Caco-2 (cell line): Measurements from ENCODE around the gene GRM4. TPM values are rescaled to one million over a fixed set of nuclear protein-coding genes. Genes with fewer than 3 reads are reported as not detected.

Experiments used
- BruUV-seq: library from RNA; stranded (reverse); fragments of 400-500 nt; replicated peaks from 2 replicates; lab custom pipeline; 2021; lab: Mats Ljungman, UMichigan
- CTCF ChIA-PET: fragments of 300-600 bp; sonication (Branson Sonifier 250); formaldehyde crosslinking; loops from one replicate; lab custom pipeline; 2022; ENCODE audit warnings: antibody characterized with exemption; lab: Charles Lee
- POLR2A ChIA-PET: fragments of 300-600 bp; sonication (Branson Sonifier 250); formaldehyde crosslinking; loops from one replicate; lab custom pipeline; 2022; ENCODE audit warnings: antibody characterized with exemption; lab: Charles Lee
- DNase-seq, 2 experiments: peaks; one replicate each; pipeline versions ENCODE4 v3.0.0 to v3.0.0-alpha.2; 2020 to 2022
- H3K27me3 ChIP-seq: replicated peaks from 2 replicates; pipeline ENCODE4 v1.6.0; 2011; ENCODE audit warnings: low read length; ENCODE audit not compliant: control insufficient read depth, insufficient read depth
- H3K36me3 ChIP-seq: 2 replicates; pipeline ENCODE4 v1.5.1; 2011; ENCODE audit warnings: low read length; ENCODE audit not compliant: control insufficient read depth, insufficient read depth
- H3K4me1 ChIP-seq: fragments of 250-450 bp; sonication (Bioruptor Pico); 2 replicates; pipeline ENCODE4 v1.5.1; 2020; ENCODE audit warnings: mild to moderate bottlenecking
- H3K4me3 ChIP-seq: 2 replicates; pipeline ENCODE4 v1.5.1; 2011; ENCODE audit warnings: low read depth, mild to moderate bottlenecking, control low read depth, low read length
- H3K9me3 ChIP-seq: fragments of 250-450 bp; sonication (Bioruptor Pico); 2 replicates; pipeline ENCODE4 v1.5.1; 2020; ENCODE audit warnings: mild to moderate bottlenecking, moderate library complexity
- H3K27ac Mint-ChIP-seq: one replicate; pipeline ENCODE4 v1.8.0; 2022; ENCODE audit warnings: mixed read lengths; ENCODE audit not compliant: unreplicated experiment
- H3K27me3 Mint-ChIP-seq: one replicate; pipeline ENCODE4 v1.8.0; 2022; ENCODE audit warnings: mixed read lengths; ENCODE audit not compliant: insufficient read depth, unreplicated experiment
- H3K36me3 Mint-ChIP-seq: one replicate; pipeline ENCODE4 v1.8.0; 2022; ENCODE audit warnings: mild to moderate bottlenecking, mixed read lengths; ENCODE audit not compliant: insufficient read depth, unreplicated experiment
- H3K4me1 Mint-ChIP-seq: one replicate; pipeline ENCODE4 v1.8.0; 2022; ENCODE audit warnings: low read depth, mixed read lengths; ENCODE audit not compliant: unreplicated experiment
- H3K4me3 Mint-ChIP-seq: one replicate; pipeline ENCODE4 v1.8.0; 2022; ENCODE audit warnings: mild to moderate bottlenecking, moderate library complexity, mixed read lengths; ENCODE audit not compliant: unreplicated experiment
- H3K9me3 Mint-ChIP-seq: one replicate; pipeline ENCODE4 v1.8.0; 2022; ENCODE audit warnings: mixed read lengths; ENCODE audit not compliant: unreplicated experiment
- intact Hi-C: fragments of 100-400 bp; cut with micrococcal nuclease; formaldehyde crosslinking; loops from one replicate; pipeline ENCODE4 v1.10.0; 2022; ENCODE audit not compliant: unreplicated experiment
- total RNA-seq: library from RNA; stranded (reverse); gene quantifications from 2 replicates; pipeline ENCODE4 v1.2.3, GENCODE V29; 2022
- TF ChIP-seq, protein P1 (sequence below), 2 experiments: fragments of 200-600 bp in 1 of 2; IDR thresholded peaks; 1 replicate in 1 of 2; 2 replicates in 1 of 2; pipeline versions ENCODE4 v1.5.1 to v1.8.0; 2011 to 2022; ENCODE audit warnings: antibody characterized with exemption in 1 of 2, control low read depth in 1 of 2, inconsistent platforms in 1 of 2, low read depth in 1 of 2, low read length in 1 of 2, mild to moderate bottlenecking in 1 of 2, moderate library complexity in 1 of 2; ENCODE audit not compliant: insufficient read depth in 1 of 2, severe bottlenecking in 1 of 2, unreplicated experiment in 1 of 2

GRM4 gene
- total RNA-seq, 1 experiment from 2014 or later, result 0.09 TPM

DNA sequence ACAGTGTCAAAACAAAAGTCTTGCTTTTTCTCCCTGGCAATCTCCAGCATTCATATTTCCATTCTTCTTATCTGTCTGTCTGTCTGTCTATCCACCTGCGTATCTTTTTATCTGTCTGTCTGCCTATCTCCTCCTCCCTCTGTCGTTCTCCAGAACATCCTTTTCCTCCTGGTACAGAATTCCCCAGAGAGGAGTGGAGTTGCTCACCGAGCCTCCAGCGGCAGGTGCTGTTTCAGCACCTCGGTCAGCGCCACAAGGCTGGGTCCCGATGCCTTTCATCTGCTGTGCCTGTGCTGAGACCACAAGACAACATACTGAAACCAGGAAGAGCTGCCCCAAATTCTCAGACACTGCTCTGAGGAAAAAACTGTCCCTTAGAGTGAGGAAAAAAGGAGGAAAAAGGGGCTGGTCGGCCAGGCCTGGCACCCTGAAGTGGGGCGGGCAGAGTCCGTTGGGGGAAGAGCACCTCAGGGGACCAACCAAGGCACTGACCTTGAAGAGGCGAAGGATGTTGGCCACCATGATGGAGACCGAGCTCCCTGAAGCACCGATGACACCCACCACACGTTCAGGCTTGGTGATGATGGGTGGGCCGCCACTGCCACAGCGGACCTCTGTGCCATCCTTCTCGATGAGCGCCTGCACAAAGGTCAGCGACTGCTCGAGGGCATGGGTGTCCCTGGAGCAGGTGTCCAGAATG, 13.3 kb downstream of the GRM4 start:
- BruUV-seq, result no TSS peak
- Mint-ChIP-seq H3K9me3 (no peaks in the 10 kb centered on the region), H3K27me3 (peaks cover 15% of the 10 kb centered on the region), H3K36me3 (peaks cover 6% of the 10 kb centered on the region), H3K4me3 (no peak overlapping the region), H3K4me1 (no peaks in the 10 kb centered on the region), H3K27ac (no peak overlapping the region)
- Histone ChIP-seq H3K4me3 (no peak overlapping the region), H3K36me3 (no peaks in the 10 kb centered on the region), H3K4me1 (no peaks in the 10 kb centered on the region), H3K9me3 (no peaks in the 10 kb centered on the region), H3K27me3 (no peaks in the 10 kb centered on the region; the same call in 1 of the 2 replicates)
- TF ChIP-seq, protein P1, sequence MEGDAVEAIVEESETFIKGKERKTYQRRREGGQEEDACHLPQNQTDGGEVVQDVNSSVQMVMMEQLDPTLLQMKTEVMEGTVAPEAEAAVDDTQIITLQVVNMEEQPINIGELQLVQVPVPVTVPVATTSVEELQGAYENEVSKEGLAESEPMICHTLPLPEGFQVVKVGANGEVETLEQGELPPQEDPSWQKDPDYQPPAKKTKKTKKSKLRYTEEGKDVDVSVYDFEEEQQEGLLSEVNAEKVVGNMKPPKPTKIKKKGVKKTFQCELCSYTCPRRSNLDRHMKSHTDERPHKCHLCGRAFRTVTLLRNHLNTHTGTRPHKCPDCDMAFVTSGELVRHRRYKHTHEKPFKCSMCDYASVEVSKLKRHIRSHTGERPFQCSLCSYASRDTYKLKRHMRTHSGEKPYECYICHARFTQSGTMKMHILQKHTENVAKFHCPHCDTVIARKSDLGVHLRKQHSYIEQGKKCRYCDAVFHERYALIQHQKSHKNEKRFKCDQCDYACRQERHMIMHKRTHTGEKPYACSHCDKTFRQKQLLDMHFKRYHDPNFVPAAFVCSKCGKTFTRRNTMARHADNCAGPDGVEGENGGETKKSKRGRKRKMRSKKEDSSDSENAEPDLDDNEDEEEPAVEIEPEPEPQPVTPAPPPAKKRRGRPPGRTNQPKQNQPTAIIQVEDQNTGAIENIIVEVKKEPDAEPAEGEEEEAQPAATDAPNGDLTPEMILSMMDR (IDR thresholded peaks at IDR 0.05; ENCODE audit: insufficient read depth in 1 of 2, low read depth in 1 of 2, low read length in 1 of 2, severe bottlenecking in 1 of 2, unreplicated experiment in 1 of 2), result no peak
- DNase-seq, result peak; percentile 55 to 81
- intact Hi-C loops, result loop anchor here (1.0 to 10.0 kb wide), 2 partner anchors 17 to 318 kb away; no protein-coding TSS in a partner anchor
- ChIA-PET POLR2A (no interaction called here), CTCF (no interaction called here)

DNA sequence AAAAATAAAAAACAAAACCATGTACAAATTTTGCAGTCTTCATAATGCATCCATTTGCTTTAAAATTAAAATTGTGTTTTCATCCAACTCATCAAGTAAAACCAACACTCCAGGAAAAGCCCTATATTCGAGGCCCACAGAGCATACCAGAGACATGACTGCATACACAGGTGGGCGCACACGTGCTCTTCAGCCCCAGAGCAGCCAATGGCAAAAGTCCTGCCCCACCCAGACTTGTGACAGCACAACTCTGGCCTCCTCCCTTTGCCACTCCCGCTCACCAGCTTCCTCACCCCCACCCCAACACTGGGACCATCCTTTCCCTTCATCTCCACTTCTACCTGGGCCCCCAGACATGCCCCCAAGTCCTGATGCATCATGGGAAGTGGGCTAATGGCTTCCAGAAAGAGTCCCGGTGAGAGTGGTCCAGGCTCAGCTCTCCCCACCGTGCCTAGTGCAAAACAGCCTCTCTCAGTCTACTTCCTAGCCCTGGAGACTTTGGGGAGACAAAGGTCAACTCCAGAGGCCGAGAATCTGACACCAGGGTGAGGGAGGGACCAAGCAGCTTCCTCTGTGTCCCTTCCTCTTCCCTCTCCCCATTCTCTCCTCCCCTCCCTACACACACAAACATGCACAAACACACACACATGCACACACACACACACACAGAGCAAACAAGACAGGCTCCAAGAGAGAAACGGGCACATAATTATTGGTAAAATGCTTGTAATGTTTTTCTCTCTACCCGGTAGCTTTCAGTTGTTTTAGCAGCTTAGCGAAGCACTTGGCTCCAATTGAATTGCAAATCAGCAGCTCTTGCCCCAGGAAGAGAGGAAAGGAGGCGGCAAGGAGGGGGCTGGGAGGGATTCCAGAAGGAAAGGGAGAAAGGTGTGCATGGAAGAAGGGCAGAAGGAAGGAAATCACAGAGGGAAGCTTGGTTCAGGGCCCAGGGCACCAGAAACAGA, 14.3 kb downstream of the GRM4 start:
- Histone ChIP-seq H3K4me3 (no peak overlapping the region), H3K36me3 (no peaks in the 10 kb centered on the region), H3K9me3 (no peaks in the 10 kb centered on the region), H3K27me3 (no peaks in the 10 kb centered on the region; the same call in 1 of the 2 replicates), H3K4me1 (no peaks in the 10 kb centered on the region)
- no TSS peak for BruUV-seq
- ChIA-PET CTCF (no interaction called here), POLR2A (no interaction called here)
- H3K27ac Mint-ChIP-seq, result no peak overlapping the region
- H3K4me1 Mint-ChIP-seq, result no peaks in the 10 kb centered on the region
- no peak for DNase-seq
- H3K27me3 Mint-ChIP-seq, result peaks cover 18% of the 10 kb centered on the region
- H3K9me3 Mint-ChIP-seq, result no peaks in the 10 kb centered on the region
- TF ChIP-seq, protein P1 (IDR thresholded peaks at IDR 0.05; ENCODE audit: insufficient read depth in 1 of 2, low read depth in 1 of 2, low read length in 1 of 2, severe bottlenecking in 1 of 2, unreplicated experiment in 1 of 2), result no peak
- peaks cover 6% of the 10 kb centered on the region for H3K36me3 Mint-ChIP-seq
- H3K4me3 Mint-ChIP-seq, result no peak overlapping the region
- intact Hi-C loops, result loop anchor here (1.0 to 10.0 kb wide), 2 partner anchors 16 to 317 kb away; no protein-coding TSS in a partner anchor

DNA sequence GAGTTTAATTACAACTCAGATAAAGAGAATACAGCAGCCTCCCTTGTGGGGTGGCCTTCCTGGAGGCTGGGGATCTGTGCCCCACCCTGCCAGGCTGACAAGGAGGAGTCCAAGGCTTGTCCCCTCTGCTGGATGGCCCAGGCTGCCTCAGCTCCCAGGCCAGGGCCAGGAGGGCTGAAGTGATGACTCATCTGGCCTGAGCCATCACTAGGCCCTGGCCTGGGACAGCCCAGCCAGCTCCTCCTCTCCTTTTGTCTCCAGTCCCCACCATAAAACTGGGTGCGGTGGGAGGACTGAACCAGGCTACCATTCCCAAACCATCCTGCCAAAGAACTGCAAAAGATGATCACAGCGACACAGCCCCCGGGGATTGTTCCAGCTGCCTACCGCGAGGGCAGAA, 15.0 kb downstream of the GRM4 start:
- Mint-ChIP-seq H3K4me1 (no peaks in the 10 kb centered on the region), H3K27me3 (peaks cover 18% of the 10 kb centered on the region), H3K27ac (no peak overlapping the region), H3K4me3 (no peak overlapping the region), H3K36me3 (peaks cover 6% of the 10 kb centered on the region), H3K9me3 (no peaks in the 10 kb centered on the region)
- no peaks in the 10 kb centered on the region for H3K4me1 ChIP-seq
- BruUV-seq, result no TSS peak
- ChIA-PET CTCF (no interaction called here), POLR2A (no interaction called here)
- intact Hi-C loops, result loop anchor here (10.0 kb wide), 1 partner anchor 316 kb away; no protein-coding TSS in a partner anchor
- TF ChIP-seq, protein P1 (IDR thresholded peaks at IDR 0.05; ENCODE audit: insufficient read depth in 1 of 2, low read depth in 1 of 2, low read length in 1 of 2, severe bottlenecking in 1 of 2, unreplicated experiment in 1 of 2), result no peak
- no peak for DNase-seq
- H3K4me3 ChIP-seq, result no peak overlapping the region
- no peaks in the 10 kb centered on the region; the same call in 1 of the 2 replicates for H3K27me3 ChIP-seq
- H3K36me3 ChIP-seq, result no peaks in the 10 kb centered on the region
- no peaks in the 10 kb centered on the region for H3K9me3 ChIP-seq
